Amniotic stem cell (primary cell): ENCODE measurements around the gene C1QTNF3.
A peak's percentile ranks its signal among the peaks of the same experiment; 100 is the strongest.
"Not testable (repeated sequence)": the region's sequence is repeated elsewhere in the genome, so short reads cannot be mapped to it uniquely, and the experiment has no call there.

Source experiments
- DNase-seq: peaks from one replicate; lab custom pipeline; 2025; lab: John Stamatoyannopoulos, UW

The C1QTNF3 gene

GRCh38 chr5:34043099-34043876, at the start of gene C1QTNF3:
Gene C1QTNF3, minus strand, starts transcription at chr5:34043213. Its CDS starts 88 bp downstream, at chr5:34043125.
- DNase-seq, result no peak

- DNase-seq, result not testable (repeated sequence)
These were observed 48.0 kb upstream of the C1QTNF3 start for GRCh38 chr5:34091039-34091438.

GRCh38 chr5:34089802-34090201, 46.8 kb upstream of the C1QTNF3 start:
- not testable (repeated sequence) for DNase-seq

- DNase-seq, result not testable (repeated sequence)
These were observed 44.7 kb upstream of the C1QTNF3 start for GRCh38 chr5:34087728-34088127.

GRCh38 chr5:34083898-34084297, 40.9 kb upstream of the C1QTNF3 start:
- DNase-seq, result not testable (repeated sequence)

- not testable (repeated sequence) for DNase-seq
These were observed 36.5 kb upstream of the C1QTNF3 start for GRCh38 chr5:34079505-34079904.

- not testable (repeated sequence) for DNase-seq
These were observed 34.6 kb upstream of the C1QTNF3 start for GRCh38 chr5:34077636-34078035.

GRCh38 chr5:34076719-34077364, 33.8 kb upstream of the C1QTNF3 start:
- not testable (repeated sequence) for DNase-seq

- DNase-seq, result not testable (repeated sequence)
These were observed 31.5 kb upstream of the C1QTNF3 start for GRCh38 chr5:34074472-34074871.

GRCh38 chr5:34074071-34074470, 31.1 kb upstream of the C1QTNF3 start:
- not testable (repeated sequence) for DNase-seq

GRCh38 chr5:34070626-34071025, 27.6 kb upstream of the C1QTNF3 start:
- DNase-seq, result not testable (repeated sequence)

- DNase-seq, result no peak
These were observed 21.6 kb upstream of the C1QTNF3 start for GRCh38 chr5:34064656-34065055.

- no peak for DNase-seq
These were observed 19.4 kb upstream of the C1QTNF3 start for GRCh38 chr5:34062419-34062818.

- DNase-seq, result no peak
These were observed 19.0 kb upstream of the C1QTNF3 start for GRCh38 chr5:34061993-34062392.

GRCh38 chr5:34059977-34060376, 17.0 kb upstream of the C1QTNF3 start:
- no peak for DNase-seq

GRCh38 chr5:34058532-34058931, 15.5 kb upstream of the C1QTNF3 start:
- no peak for DNase-seq

- DNase-seq, result no peak
These were observed 14.6 kb upstream of the C1QTNF3 start for GRCh38 chr5:34057569-34057968.

- DNase-seq, result no peak
These were observed 14.1 kb upstream of the C1QTNF3 start for GRCh38 chr5:34057118-34057517.

- DNase-seq, result no peak
These were observed 12.7 kb upstream of the C1QTNF3 start for GRCh38 chr5:34055667-34056066.

GRCh38 chr5:34054400-34054729, 11.4 kb upstream of the C1QTNF3 start:
- DNase-seq, result no peak

GRCh38 chr5:34053571-34054399, 10.8 kb upstream of the C1QTNF3 start:
- no peak for DNase-seq

GRCh38 chr5:34053133-34053532, 10.1 kb upstream of the C1QTNF3 start:
- peak; percentile 68 for DNase-seq
